HG03064 (cell line): ENCODE data around the gene LCN1.
"Not testable (repeated sequence)": the region's sequence is repeated elsewhere in the genome, so short reads cannot be mapped to it uniquely, and the experiment has no call there.

Source experiments
- ATAC-seq: cut with Tn5 transposase; IDR thresholded peaks from one replicate; pipeline ENCODE4 v1.9.1; 2021; ENCODE audit warnings: low read depth; ENCODE audit not compliant: unreplicated experiment

LCN1 gene

DNA sequence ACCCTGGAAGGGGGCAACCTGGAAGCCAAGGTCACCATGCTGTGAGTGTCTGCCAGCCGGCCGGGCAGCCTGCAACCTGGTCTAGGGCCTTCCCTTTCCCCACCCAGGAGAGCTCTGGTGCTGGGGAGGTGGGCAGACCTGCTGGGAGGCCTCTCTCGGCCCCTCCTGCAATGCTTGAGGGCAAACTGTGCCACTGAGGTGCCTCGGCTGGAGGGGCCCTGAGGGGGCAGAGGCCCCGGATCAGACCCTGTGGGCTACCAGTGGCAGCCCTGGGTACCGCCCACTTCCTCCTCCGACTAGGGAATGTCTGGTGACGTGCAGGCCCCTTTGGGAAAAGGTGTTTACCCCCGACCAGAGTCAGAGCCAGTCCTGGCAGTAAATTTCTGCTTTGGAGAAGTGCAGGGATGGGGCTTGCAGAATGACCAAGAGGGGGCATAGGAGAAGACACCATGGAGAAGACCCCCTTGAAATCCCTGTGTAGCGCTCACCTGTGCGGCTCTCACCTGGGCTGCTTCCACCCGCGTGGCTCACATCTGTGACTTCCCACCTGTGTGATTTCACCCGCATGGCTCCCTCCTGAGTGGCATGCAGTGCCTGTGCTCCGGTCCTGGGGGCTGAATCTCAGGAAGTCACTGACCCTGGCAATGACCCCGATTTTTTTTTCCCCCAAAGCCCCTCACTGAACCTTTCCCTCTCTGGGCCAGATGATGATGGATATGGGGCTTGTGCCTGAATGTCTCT lies 1.1 kb downstream of the LCN1 start:
- no peak for ATAC-seq

DNA sequence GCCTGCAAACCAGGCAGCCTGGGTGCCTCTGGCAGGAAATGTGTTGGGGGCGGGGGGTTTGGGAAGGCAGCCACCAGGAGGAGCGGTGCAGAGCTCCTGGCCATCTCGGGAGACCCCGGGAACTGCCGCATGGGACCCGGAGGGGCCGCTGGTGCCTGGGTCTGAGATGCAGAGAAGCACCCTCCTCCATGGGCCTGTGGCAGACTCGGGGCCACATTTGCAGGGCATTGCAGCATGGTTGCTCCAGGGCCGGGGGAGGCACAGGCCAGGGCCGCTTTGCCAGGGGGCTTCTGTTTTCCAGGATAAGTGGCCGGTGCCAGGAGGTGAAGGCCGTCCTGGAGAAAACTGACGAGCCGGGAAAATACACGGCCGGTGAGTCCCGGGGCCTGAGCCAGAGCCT lies 1.7 kb downstream of the LCN1 start:
- no peak for ATAC-seq

GRCh38 chr9:135523521-135524129 lies 2.4 kb downstream of the LCN1 start:
- no peak for ATAC-seq

GRCh38 chr9:135524130-135524861 lies 3.1 kb downstream of the LCN1 start:
- ATAC-seq: no peak

DNA sequence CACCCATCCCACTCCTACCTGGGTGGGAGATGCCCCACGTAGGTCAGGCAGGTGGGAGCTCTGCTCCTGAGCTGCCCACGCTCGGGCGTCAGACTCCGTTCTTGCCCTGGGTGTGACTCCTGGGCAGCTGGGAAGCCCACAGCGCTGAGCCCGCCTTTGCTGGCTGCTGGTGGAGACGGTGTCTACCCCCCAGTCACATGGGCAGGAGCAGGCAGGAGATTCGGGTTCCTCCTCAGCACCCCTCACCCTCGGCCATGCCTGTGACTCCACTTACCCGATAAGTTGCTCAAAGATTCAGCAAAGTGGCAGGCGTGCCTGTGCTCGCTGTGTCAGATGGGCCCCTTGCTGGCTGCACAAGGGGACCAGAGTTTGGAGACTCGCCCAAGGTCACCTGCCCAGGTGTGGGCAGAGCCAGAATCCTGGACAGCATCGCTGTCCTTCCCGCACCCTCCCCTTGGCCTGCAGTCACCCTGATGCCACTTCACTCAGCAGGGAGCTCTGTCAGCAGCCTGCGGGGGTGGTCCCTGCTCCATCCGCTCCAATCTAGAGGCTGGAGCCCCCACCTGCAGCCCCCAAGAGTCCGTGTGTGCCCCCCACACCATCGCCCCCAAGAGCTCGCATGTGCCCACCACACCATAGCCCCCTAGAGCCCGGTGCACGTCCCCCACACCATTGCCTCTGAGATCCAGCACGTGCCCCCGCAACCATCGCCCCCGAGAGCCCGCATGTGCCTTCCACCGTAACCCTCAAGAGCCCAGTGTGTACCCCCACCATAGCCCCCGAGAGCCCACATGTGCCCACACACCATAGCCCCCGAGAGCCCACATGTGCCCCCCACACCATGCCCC lies 4.2 kb downstream of the LCN1 start:
- ATAC-seq: no peak

- no peak for ATAC-seq
These were observed 5.0 kb downstream of the LCN1 start for GRCh38 chr9:135526089-135526729.

- ATAC-seq: no peak
These were observed 5.7 kb downstream of the LCN1 start for GRCh38 chr9:135526730-135527571.

GRCh38 chr9:135528842-135529435 lies 7.7 kb downstream of the LCN1 start:
- ATAC-seq: not testable (repeated sequence)

- ATAC-seq: no peak
These were observed 8.9 kb downstream of the LCN1 start for GRCh38 chr9:135530146-135530545.

DNA sequence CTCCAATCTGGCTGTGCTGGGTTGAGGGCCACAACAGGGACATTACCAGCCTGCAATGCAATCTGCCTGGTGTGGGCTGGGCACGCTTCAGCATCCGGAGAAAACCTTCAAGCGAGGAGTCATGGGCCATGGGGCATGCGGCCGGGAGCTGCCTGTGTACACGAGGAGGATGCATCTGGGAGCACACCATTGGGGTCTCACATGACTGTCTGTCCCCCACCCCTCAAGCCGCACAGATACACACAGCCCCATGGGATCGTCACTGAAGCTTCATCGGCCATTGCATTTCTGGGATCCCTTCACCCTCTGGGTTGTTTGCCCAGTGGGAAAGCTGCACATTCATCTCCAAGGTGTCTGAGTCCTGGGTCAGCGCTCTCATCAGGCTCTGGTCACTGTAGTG lies 9.9 kb downstream of the LCN1 start:
- no peak for ATAC-seq

GRCh38 chr9:135533113-135533512 lies 11.9 kb downstream of the LCN1 start:
- ATAC-seq: no peak

DNA sequence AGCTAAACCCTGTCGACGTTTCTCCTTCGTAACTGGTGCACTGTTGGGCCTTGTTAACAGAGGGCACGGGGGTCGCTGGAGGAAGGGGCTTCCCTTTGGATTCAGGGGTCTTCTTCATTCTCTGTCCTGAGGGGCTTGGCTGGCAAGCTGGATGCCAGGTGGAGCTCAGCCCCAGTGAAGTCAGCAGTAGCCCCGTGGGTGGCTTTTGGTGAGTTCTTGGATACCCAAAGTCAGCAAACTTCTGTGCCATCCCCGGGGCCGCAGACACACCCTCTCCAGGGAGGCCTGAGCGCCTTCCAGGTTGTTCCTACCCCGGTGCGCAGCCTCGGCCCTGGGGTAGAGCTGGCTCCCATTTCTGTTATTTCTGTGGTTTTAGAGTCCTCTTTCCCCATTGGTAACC lies 12.4 kb downstream of the LCN1 start:
- ATAC-seq: no peak

GRCh38 chr9:135534192-135534711 lies 13.0 kb downstream of the LCN1 start:
- ATAC-seq: not testable (repeated sequence)

GRCh38 chr9:135534826-135535225 lies 13.6 kb downstream of the LCN1 start:
- ATAC-seq: not testable (repeated sequence)

- ATAC-seq: not testable (repeated sequence)
These were observed 14.4 kb downstream of the LCN1 start for GRCh38 chr9:135535631-135536030.

DNA sequence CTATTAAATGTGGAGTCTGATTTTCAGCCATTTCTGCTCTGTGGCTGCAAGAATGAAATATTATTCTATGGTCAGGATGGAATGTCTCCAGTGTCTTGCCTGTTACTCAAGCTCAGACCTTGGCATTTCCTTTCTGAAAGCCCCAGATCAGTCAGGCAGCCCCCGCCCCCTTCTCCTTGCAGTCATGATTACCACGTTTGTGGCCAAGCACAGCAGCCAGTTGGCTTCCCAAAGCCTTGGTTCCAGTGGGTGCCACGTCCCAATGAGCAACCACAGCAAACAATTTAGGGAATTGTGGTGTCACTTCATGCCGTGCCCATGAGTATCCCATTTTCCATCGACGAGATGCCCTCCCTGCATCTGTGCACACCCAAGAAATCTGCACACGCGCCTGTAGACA lies 15.0 kb downstream of the LCN1 start:
- ATAC-seq: no peak

DNA sequence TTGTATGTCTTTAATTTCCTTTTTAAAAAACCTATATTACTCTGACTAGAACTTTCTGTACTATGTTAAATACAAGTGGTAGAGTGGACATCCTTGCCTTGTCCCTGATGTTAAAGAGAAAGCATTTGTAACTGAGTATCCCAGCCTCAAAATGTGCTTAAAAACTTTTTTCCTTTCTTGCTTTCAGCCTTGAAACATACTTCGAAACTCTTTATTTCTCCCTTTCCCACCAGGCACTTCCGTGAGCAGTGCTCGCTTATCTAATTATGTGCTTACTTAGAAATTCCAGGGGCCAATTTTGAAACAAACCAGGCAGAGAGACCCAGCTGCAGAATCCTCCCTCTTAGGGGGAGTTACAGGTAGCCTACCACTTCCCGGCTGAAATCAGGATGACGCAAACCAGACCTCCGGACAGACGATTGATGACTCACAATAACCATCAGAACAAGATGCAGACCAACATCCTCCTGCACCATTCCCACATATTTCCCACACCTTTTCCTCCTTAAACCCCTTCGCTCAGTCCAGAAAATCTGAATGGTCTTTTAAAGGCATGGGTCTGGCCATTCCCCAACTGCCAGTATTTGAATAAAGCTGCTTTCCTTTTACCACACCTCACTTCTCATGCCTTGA lies 22.1 kb downstream of the LCN1 start:
- ATAC-seq: not testable (repeated sequence)

- no peak for ATAC-seq
These were observed 23.9 kb downstream of the LCN1 start for GRCh38 chr9:135544981-135545635.
